Measurements from ENCODE around the gene HACE1.
"Not testable (repeated sequence)": the region's sequence is repeated elsewhere in the genome, so short reads cannot be mapped to it uniquely, and the experiment has no call there.

The HACE1 gene

GRCh38 chr6:104855507-104855906, 4.2 kb downstream of the HACE1 start (continued):
- no peak for TF ChIP-seq ZNF768 (tag by site-specific recombination; IDR thresholded peaks at IDR 0.05)
- no peak for TF ChIP-seq ZNF10 (tag by site-specific recombination; IDR thresholded peaks at IDR 0.05)
- TF ChIP-seq ZNF366 (tag by site-specific recombination; conservative IDR thresholded peaks at IDR 0.05) = peak; percentile 30; the same call in 1 of the 2 replicates
- TF ChIP-seq ZSCAN16 (tag by site-specific recombination; IDR thresholded peaks at IDR 0.05) = no peak
- peak; percentile 93 for TF ChIP-seq PRDM6 (tag by site-specific recombination; IDR thresholded peaks at IDR 0.05)
- TF ChIP-seq ZNF114 (tag by site-specific recombination; IDR thresholded peaks at IDR 0.05) = no peak
- no peak for TF ChIP-seq ZNF398 (tag by site-specific recombination; IDR thresholded peaks at IDR 0.05)
- TF ChIP-seq ZNF629 (tag by site-specific recombination; IDR thresholded peaks at IDR 0.05) = peak; percentile 39; the same call in 1 of the 2 replicates
- TF ChIP-seq ZBTB48 (tag by site-specific recombination; IDR thresholded peaks at IDR 0.05) = no peak
- TF ChIP-seq GFI1B (tag by site-specific recombination; IDR thresholded peaks at IDR 0.05) = no peak
- no peak for TF ChIP-seq ZNF624 (tag by site-specific recombination; IDR thresholded peaks at IDR 0.05)
- no peak for TF ChIP-seq OVOL3 (tag by site-specific recombination; IDR thresholded peaks at IDR 0.05)
- no peak for TF ChIP-seq KLF8 (tag by site-specific recombination; IDR thresholded peaks at IDR 0.05)
- peak; percentile 9; the same call in 1 of the 2 replicates for TF ChIP-seq FEZF1 (tag by site-specific recombination; IDR thresholded peaks at IDR 0.05)
- TF ChIP-seq ZNF645 (tag by site-specific recombination; IDR thresholded peaks at IDR 0.05) = no peak
- no peak for TF ChIP-seq BCL11B (tag by site-specific recombination; IDR thresholded peaks at IDR 0.05; ENCODE audit: low read depth)
- peak; percentile 25; the same call in 1 of the 2 replicates for TF ChIP-seq ATF2 (tag by site-specific recombination; IDR thresholded peaks at IDR 0.05; ENCODE audit: low read depth)

- POLR2A ChIA-PET; H3K27ac ChIP-seq (ENCODE audit: extremely low read depth, low read depth, low read length); H3K9me3 ChIP-seq (ENCODE audit: control insufficient read depth, insufficient read depth, low read depth, low read length); H3K4me3 ChIP-seq (ENCODE audit: low read depth, low read length); H3K4me1 ChIP-seq (ENCODE audit: control insufficient read depth, insufficient read depth, low read length): not testable (repeated sequence)
- peaks cover 16 to 60% of the 10 kb centered on the region in 2 experiments for H3K36me3 ChIP-seq (ENCODE audit: control insufficient read depth in 2 of 2, insufficient read depth in 1 of 2, low read length in 2 of 2)
- CTCF ChIA-PET = interaction anchor here (0.6 to 1.9 kb wide), 2 partner anchors 58 to 240 kb away, joined by 3 to 6 read pairs; no protein-coding TSS in a partner anchor
Measured at GRCh38 chr6:104847721-104848120, 12.0 kb downstream of the HACE1 start.

- H3K4me3 ChIP-seq (ENCODE audit: low read depth, low read length) = no peak overlapping the region
- no peaks in the 10 kb centered on the region for H3K9me3 ChIP-seq (ENCODE audit: control insufficient read depth, insufficient read depth, low read depth, low read length)
- no peak overlapping the region for H3K27ac ChIP-seq (ENCODE audit: extremely low read depth, low read depth, low read length)
- peaks cover 9 to 48% of the 10 kb centered on the region in 2 experiments; a peak in 2 of 3 replicates for H3K36me3 ChIP-seq (ENCODE audit: control insufficient read depth in 2 of 2, insufficient read depth in 1 of 2, low read length in 2 of 2)
- CTCF ChIA-PET = no interaction called here
- POLR2A ChIA-PET = no interaction called here
- H3K4me1 ChIP-seq (ENCODE audit: control insufficient read depth, insufficient read depth, low read length) = no peaks in the 10 kb centered on the region
- TF ChIP-seq ZNF292 (tag by site-specific recombination; IDR thresholded peaks at IDR 0.05; ENCODE audit: borderline replicate concordance, low read depth) (no peak), ATF2 (tag by site-specific recombination; IDR thresholded peaks at IDR 0.05; ENCODE audit: low read depth) (peak; percentile 72; the same call in 1 of the 2 replicates)
Measured at GRCh38 chr6:104843229-104843628, 16.5 kb downstream of the HACE1 start.
